Activated naive CD4-positive, alpha-beta T cell treated with anti-CD3 and anti-CD28 coated beads, Interleukin-2, amount 50 U/mL, for 24 hours (primary cell): Measurements from ENCODE around the gene ATF7IP2.
"Not testable (repeated sequence)": the region's sequence is repeated elsewhere in the genome, so short reads cannot be mapped to it uniquely, and the experiment has no call there.

Experiments used
- H3K27ac Mint-ChIP-seq: one replicate; pipeline ENCODE4 v1.8.0; 2021; ENCODE audit warnings: mild to moderate bottlenecking, mixed read lengths
- H3K27me3 Mint-ChIP-seq: one replicate; pipeline ENCODE4 v1.8.0; 2021; ENCODE audit warnings: mixed read lengths
- H3K36me3 Mint-ChIP-seq: one replicate; pipeline ENCODE4 v1.8.0; 2021; ENCODE audit warnings: mixed read lengths
- H3K4me1 Mint-ChIP-seq: one replicate; pipeline ENCODE4 v1.8.0; 2021; ENCODE audit warnings: mixed read lengths
- H3K4me3 Mint-ChIP-seq: one replicate; pipeline ENCODE4 v1.8.0; 2021; ENCODE audit warnings: mild to moderate bottlenecking, mixed read lengths
- H3K9me3 Mint-ChIP-seq: one replicate; pipeline ENCODE4 v1.8.0; 2021; ENCODE audit warnings: mixed read lengths

The ATF7IP2 gene

DNA sequence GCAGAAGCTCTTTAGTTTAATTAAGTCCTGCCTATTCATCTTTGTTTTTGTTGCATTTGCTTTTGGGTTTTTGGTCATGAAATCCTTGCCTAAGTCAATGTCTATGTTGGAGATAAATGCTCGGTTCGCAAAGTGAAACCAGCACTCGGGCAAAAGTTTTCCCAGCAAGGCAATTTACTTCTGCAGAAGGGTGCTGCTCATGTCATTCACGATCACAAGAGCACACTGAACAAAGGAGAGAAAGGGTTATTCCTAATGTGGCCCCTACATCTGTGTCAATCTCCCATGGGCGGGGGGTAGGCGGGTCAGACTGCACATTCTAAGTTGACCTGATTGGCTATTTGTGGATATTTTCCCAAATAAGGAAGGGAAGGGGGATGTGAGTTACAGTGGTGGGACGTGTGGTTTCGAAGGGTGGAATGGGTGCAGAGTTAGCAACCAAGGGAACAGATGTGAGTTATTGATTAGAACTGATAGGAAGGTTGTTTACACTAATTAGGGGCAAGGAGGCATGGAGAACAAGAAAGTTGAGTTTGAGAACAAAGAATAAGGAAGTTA, 23.0 kb downstream of the ATF7IP2 start:
- Mint-ChIP-seq H3K4me1 (peaks cover 12% of the 10 kb centered on the region), H3K27ac (no peak overlapping the region), H3K27me3 (no peaks in the 10 kb centered on the region), H3K4me3 (no peak overlapping the region), H3K36me3 (peaks cover 44% of the 10 kb centered on the region), H3K9me3 (peaks cover 18% of the 10 kb centered on the region)

DNA sequence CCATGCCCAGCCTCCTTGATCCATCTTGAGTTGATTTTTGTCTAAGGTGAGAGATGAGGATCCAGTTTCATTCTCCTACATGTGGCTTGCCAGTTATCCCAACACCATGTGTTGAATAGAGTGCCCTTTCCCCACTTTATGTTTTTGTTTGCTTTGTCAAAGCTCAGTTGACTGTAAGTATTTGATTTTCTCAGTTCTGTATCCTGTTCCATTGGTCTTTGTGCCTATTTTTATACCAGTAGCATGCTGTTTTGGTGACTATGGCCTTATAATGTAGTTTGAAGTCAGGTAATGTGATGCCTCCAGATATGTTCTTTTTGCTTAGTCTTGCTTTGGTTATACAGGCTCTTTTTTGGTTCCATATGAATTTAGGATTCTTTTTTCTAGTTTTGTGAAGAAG, 23.9 kb downstream of the ATF7IP2 start:
- H3K27me3 Mint-ChIP-seq, H3K4me3 Mint-ChIP-seq, H3K27ac Mint-ChIP-seq: not testable (repeated sequence)
- peaks cover 17% of the 10 kb centered on the region for H3K4me1 Mint-ChIP-seq
- peaks cover 50% of the 10 kb centered on the region for H3K36me3 Mint-ChIP-seq
- H3K9me3 Mint-ChIP-seq: peaks cover 27% of the 10 kb centered on the region

DNA sequence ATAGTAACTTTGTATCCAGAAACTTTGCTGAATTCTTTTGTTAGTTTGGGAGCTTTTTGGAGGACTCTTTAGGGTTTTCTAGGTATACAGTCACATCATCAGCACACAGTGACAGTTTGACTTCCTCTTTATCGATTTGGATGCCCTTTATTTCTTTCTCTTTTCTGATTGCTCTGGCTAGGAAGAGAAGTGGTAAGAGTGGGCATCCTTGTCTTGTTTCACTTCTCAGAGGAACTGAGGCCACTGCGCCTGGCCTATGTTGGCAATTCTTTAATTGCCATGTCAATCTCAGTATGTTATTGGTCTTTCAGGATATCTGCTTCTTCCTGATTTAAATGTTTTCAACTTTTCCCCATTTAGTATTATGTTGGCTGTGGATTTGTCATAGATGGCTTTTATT, 24.6 kb downstream of the ATF7IP2 start:
- H3K27ac Mint-ChIP-seq: no peak overlapping the region
- H3K9me3 Mint-ChIP-seq: peaks cover 31% of the 10 kb centered on the region
- no peaks in the 10 kb centered on the region for H3K27me3 Mint-ChIP-seq
- no peak overlapping the region for H3K4me3 Mint-ChIP-seq
- peaks cover 17% of the 10 kb centered on the region for H3K4me1 Mint-ChIP-seq
- peaks cover 58% of the 10 kb centered on the region for H3K36me3 Mint-ChIP-seq

DNA sequence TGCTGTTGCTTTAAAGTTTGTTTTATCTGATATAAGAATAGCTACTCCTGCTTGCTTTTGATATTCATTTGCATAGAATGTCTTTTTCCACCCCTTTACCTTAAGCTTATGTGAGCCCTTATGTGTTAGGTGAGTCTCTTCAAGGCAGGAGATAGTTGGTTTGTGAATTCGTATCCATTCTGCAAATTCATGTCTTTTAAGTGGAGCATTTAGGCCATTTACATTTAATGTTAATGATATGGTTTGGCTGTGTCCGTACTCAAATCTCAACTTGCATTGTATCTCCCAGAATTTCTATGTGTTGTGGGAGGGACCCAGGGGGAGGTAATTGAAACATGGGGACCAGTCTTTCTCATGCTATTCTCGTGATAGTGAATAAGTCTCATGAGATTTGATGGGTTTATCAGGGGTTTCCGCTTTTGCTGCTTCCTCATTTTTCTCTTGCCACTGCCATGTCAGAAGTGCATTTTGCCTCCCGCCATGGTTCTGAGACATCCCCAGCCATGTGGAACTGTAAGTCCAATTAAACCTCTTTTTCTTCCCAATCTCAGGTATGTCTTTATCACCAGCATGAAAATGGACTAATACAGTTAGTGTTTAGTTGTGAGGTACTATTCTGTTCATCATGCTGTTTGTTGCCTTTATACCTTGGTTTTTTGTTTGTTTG, 27.2 kb downstream of the ATF7IP2 start:
- Mint-ChIP-seq H3K36me3 (peaks cover 66% of the 10 kb centered on the region), H3K4me1 (peaks cover 17% of the 10 kb centered on the region), H3K4me3 (no peak overlapping the region), H3K27ac (no peak overlapping the region), H3K27me3 (no peaks in the 10 kb centered on the region), H3K9me3 (peaks cover 43% of the 10 kb centered on the region)

DNA sequence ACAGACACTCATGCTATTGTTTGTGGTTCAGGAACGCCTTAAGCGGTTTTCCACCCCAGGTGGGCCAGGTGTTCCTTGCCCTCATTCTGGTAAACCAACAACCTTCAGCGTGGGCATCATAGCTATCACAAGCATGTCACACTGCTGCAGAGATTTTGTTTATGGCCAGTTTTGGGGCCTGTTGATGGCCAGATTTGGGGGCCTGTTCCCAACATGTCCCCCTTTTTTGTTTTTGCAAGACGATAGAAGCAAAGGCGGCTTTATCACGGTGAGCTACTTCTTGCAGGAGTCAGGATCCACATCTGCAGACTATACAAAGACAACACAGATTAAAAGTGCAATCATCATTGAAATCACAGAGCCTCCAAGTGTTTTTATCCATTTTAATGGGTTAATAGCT, 32.3 kb downstream of the ATF7IP2 start:
- H3K27ac Mint-ChIP-seq, H3K4me1 Mint-ChIP-seq, H3K27me3 Mint-ChIP-seq, H3K4me3 Mint-ChIP-seq: not testable (repeated sequence)
- H3K9me3 Mint-ChIP-seq: peaks cover 33% of the 10 kb centered on the region
- peaks cover 58% of the 10 kb centered on the region for H3K36me3 Mint-ChIP-seq

DNA sequence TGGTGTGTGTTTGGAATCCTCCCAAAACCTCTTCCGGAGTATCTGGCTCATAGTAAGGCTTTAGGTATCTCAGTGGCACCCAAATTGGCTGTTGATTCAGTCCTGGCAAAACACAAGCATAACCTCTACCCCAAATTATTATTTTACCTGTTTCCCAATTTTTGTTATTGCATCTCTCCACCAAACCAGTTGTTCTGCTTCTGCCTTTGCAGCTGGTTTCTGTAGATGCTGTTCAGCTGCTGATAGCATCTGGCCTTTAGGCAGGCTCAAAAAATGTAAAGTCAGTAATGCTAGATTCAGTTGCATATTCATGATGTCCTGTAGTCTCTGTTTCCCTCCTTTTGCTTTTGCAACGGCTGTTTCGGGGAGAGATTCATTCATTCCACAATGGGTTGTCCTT, 33.8 kb downstream of the ATF7IP2 start:
- peaks cover 30% of the 10 kb centered on the region for H3K9me3 Mint-ChIP-seq
- H3K4me3 Mint-ChIP-seq: no peak overlapping the region
- no peaks in the 10 kb centered on the region for H3K27me3 Mint-ChIP-seq
- peaks cover 52% of the 10 kb centered on the region for H3K36me3 Mint-ChIP-seq
- no peaks in the 10 kb centered on the region for H3K4me1 Mint-ChIP-seq
- no peak overlapping the region for H3K27ac Mint-ChIP-seq

DNA sequence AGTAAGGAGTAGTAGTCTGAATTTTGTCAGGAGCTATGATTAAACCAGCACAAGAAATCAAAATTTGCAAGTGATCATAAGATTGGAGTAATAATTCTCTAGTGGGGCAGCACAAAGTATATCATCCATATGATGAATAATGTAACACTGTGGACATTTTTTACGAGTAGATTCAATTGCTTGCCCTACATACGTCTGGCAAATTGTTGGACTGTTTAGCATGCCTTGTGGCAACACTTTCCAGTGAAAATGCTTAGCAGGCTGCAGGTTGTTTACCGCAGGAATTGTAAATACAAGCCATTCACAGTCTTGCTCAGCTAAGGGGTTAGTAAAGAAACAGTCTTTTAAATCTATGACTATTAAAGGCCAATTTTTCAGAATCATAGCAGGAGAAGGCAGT, 35.7 kb downstream of the ATF7IP2 start:
- no peak overlapping the region for H3K4me3 Mint-ChIP-seq
- no peaks in the 10 kb centered on the region for H3K27me3 Mint-ChIP-seq
- H3K4me1 Mint-ChIP-seq: no peaks in the 10 kb centered on the region
- no peak overlapping the region for H3K27ac Mint-ChIP-seq
- peaks cover 18% of the 10 kb centered on the region for H3K9me3 Mint-ChIP-seq
- H3K36me3 Mint-ChIP-seq: peaks cover 41% of the 10 kb centered on the region

DNA sequence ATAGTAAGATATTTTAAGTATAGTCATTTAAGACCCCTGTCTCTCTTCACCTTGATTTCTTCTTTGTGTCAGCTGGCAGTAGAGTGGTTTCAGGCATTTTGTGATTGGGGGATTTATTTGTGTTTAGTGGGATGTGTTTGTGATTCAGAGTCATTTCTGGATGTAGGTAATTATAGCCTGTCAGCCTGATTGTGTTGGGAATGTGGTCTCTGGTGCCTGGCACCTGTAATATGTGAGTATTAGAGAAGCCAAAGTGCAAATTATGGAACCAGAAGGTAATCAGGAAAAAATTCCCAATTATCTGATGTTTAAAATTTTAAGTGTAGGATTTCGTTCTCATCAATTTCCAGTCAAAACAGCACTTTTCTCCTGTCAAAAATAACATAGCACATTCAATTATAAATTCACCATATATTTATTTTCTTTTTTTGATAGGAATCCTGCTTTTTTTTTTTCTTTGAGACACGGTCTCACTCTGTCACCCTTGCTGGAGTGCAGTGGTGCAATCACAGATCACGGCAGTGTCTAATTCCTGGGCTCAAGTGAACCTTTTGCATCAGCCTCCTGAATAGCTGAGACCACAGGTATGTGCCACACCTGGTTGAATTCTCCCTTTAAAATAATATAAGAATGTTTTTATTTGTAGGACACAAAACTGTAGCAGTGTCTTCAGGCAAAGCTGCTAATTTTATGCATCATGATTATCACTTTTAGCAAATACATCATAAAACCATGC, 42.7 kb downstream of the ATF7IP2 start:
- Mint-ChIP-seq H3K36me3 (peaks cover 18% of the 10 kb centered on the region), H3K4me1 (no peaks in the 10 kb centered on the region), H3K27ac (no peak overlapping the region), H3K27me3 (no peaks in the 10 kb centered on the region), H3K4me3 (no peak overlapping the region), H3K9me3 (peaks cover 3% of the 10 kb centered on the region)

DNA sequence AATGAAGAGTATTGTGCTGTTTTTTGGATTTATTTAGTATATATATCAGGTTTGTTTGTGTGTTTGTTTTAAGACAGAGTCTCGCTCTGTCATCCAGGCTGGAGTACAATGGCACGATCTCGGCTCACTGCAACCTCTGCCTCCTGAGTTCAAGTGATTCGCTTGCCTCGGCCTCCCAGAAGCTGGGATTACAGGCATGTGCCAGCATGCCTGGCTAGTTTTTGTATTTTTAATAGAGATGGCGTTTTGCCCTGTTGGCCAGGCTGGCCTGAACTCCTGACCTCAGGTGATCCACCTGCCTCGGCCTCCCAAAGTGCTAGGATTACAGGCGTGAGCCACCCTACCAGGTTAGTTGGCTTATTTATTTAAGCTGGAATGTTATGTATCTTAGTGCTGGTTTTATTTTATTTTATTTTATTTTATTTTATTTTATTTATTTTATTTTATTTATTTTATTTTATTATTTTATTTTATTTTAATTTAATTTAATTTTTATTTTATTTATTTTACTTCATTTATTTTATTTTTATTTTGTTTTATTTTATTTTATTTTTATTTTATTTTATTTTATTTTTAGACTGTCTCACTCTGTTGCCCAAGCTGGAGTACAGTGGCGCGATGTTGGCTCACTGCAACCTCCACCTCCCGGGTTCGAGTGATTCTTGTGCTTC, 43.6 kb downstream of the ATF7IP2 start:
- not testable (repeated sequence) for H3K4me1 Mint-ChIP-seq, H3K4me3 Mint-ChIP-seq, H3K27me3 Mint-ChIP-seq, H3K9me3 Mint-ChIP-seq, H3K27ac Mint-ChIP-seq
- peaks cover 23% of the 10 kb centered on the region for H3K36me3 Mint-ChIP-seq

DNA sequence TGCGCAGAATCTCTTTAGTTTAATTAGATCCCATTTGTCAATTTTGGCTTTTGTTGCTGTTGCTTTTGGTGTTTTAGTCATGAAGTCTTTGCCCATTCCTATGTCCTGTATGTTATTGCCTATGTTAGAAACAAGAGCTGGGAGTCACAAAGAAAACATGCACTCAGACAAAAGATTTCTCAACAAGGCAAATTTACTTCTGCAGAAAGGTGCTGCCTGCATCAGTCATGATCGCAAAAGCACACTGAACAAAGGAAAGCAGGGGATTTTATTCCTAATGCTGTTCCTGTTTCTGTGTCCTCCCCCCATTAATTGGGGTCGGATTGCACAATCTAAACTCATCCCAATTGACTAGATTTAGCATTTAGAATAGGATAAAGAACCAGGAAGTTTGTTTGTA, 55.9 kb downstream of the ATF7IP2 start:
- Mint-ChIP-seq H3K9me3 (peaks cover 15% of the 10 kb centered on the region), H3K4me1 (no peaks in the 10 kb centered on the region), H3K27ac (no peak overlapping the region), H3K36me3 (peaks cover 66% of the 10 kb centered on the region), H3K27me3 (no peaks in the 10 kb centered on the region), H3K4me3 (no peak overlapping the region)

DNA sequence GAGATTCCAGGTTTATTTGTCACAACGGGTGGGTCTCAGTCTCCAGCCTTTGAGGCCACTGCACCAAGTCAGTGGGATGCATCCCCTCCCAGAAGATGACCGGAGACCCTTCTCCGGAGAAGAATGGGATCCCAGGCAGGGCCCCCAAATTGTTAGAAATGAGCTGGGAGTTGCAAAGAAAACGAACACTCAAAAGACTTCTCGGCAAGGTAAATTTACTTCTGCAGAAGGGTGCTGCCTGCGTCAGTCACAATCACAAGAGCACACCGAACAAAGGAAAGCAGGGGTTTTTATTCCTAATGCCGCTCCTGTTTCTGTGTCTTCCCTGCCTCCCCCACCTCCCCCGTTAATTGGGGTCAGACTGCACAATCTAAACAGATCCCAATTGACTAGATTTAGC, 61.4 kb downstream of the ATF7IP2 start:
- Mint-ChIP-seq H3K27ac (no peak overlapping the region), H3K36me3 (peaks cover 92% of the 10 kb centered on the region), H3K4me3 (no peak overlapping the region), H3K27me3 (no peaks in the 10 kb centered on the region), H3K9me3 (peaks cover 12% of the 10 kb centered on the region), H3K4me1 (no peaks in the 10 kb centered on the region)

DNA sequence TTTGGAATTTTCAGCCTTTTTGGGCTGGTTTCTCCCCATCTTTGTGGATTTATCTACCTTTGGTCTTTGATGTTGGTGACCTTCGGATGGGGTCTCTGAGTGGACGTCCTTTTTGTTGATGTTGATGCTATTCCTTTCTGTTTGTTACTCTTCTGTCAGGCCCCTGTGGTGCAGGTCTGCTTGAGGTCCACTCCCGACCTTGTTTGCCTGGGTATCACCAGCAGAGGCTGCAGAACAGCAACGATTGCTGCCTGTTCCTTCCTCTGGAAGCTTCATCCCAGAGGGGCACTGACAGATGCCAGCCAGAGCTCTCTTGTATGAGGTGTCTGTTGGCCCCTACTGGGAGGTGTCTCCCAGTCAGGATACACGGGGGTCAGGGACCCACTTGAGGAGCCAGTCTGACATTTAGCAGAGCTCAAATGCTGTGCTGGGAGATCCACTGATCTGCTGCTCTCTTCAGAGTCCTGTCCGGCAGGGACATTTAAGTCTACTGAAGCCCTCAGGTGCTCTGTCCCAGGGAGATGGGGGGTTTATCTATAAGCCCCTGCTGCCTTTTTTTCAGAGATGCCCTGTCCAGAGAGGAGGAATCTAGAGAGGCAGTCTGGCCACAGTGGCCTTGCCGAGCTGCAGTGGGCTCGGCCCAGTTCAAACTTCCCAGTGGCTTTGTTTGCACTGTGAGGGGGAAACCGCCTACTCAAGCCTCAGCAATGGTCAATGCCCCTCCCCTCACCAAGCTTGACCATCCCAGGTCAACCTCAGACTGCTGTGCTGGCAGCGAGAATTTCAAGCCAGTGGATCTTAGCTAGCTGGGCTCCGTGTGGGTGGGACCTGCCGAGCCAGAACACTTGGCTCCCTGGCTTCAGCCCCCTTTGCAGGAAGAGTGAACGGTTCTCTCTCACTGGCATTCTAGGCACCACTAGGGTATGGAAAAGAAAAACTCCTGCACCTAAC, 66.6 kb downstream of the ATF7IP2 start:
- H3K27ac Mint-ChIP-seq, H3K9me3 Mint-ChIP-seq, H3K4me3 Mint-ChIP-seq, H3K27me3 Mint-ChIP-seq: not testable (repeated sequence)
- H3K36me3 Mint-ChIP-seq: peaks cover 58% of the 10 kb centered on the region
- peaks cover 21% of the 10 kb centered on the region for H3K4me1 Mint-ChIP-seq

DNA sequence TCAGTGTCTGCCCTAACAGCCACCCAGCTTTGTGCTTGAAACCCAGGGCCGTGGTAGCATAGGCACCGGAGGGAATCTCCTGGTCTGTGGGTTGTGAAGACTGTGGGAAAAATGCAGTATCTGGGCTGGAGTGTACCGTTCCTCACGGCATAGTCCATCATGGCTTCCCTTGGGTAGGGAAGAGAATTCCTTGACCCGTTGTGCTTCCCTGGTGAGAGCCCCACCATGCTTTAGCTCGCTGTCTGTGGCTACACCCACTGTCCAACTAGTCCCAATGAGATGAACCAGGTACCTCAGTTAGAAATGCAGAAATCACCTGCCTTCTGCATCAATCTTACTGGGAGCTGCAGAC, 67.3 kb downstream of the ATF7IP2 start:
- Mint-ChIP-seq H3K4me1 (peaks cover 21% of the 10 kb centered on the region), H3K27ac (no peak overlapping the region), H3K4me3 (no peak overlapping the region), H3K9me3 (peaks cover 4% of the 10 kb centered on the region), H3K27me3 (no peaks in the 10 kb centered on the region), H3K36me3 (peaks cover 53% of the 10 kb centered on the region)

DNA sequence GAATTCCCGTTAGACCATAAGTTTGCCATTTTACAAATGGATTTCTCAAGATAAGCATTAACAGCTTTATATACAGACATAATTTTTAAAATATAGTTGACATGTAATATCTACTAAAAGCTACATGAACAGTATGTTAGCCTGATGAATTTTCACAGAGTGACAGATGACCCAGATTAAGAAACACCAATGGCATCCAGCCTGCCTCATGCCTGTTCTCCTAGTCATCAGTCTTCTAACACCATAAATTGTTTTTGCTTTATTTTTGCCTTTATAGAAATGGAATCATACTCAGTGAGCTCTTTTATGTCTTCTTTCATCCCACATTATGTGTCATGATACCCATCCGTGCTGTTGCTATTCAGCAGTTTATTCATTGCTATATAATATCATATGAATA, 80.0 kb downstream of the ATF7IP2 start:
- Mint-ChIP-seq H3K27me3 (no peaks in the 10 kb centered on the region), H3K27ac (no peak overlapping the region), H3K4me3 (no peak overlapping the region), H3K36me3 (peaks cover 49% of the 10 kb centered on the region), H3K9me3 (peaks cover 19% of the 10 kb centered on the region), H3K4me1 (no peaks in the 10 kb centered on the region)

DNA sequence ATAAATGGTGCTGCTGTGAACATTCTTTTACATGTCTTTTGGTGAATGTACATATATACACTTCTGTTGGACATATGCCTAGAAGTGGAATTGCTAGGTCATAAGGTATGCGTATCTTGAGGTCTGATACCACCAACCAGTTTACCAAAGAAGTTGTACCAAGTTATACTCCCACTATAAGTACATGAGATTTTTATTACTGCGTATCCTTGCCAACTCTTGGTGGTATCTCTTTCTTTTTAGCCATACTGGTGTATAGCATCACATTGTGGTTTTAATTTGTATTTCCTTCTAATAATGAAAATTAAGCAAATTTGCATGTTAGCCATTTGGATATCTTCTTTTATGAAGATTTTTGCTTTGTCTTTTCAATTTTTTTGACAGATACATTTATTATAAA, 80.5 kb downstream of the ATF7IP2 start:
- Mint-ChIP-seq H3K4me1 (no peaks in the 10 kb centered on the region), H3K9me3 (peaks cover 19% of the 10 kb centered on the region), H3K4me3 (no peak overlapping the region), H3K27ac (no peak overlapping the region), H3K27me3 (no peaks in the 10 kb centered on the region), H3K36me3 (peaks cover 51% of the 10 kb centered on the region)
